ENCODE results near the gene NDUFV2. TPM values are rescaled to one million over a fixed set of nuclear protein-coding genes. Genes with fewer than 3 reads are reported as not detected.

NDUFV2 gene
- total RNA-seq, 2 donors from 2014 or later: 40.5 to 42.5 TPM

GRCh38 chr18:9177466-9177865 is 75.0 kb downstream of the NDUFV2 start:
- Histone ChIP-seq H3K9me3 (no peaks in the 10 kb centered on the region), H3K27ac (no peak overlapping the region), H3K4me3 (no peak overlapping the region), H3K4me1 (peaks cover 12% of the 10 kb centered on the region), H3K36me3 (replicated peaks in 1 of 2; ENCODE audit: insufficient read depth in 1 of 2, low read depth in 2 of 2) (no peaks in the 10 kb centered on the region), H3K27me3 (no peaks in the 10 kb centered on the region)
- ATAC-seq: no peak
- TF ChIP-seq POLR2A (IDR thresholded peaks at IDR 0.05) (no peak), CTCF (IDR thresholded peaks at IDR 0.05) (no peak)
- intact Hi-C loops (cut with DNase I): no loop called here
- WGBS, 2 donors: 84 to 87% methylated on average over 4 of the region's 4 CpGs
- DNase-seq: no peak

- Histone ChIP-seq H3K36me3 (replicated peaks in 1 of 2; ENCODE audit: insufficient read depth in 1 of 2, low read depth in 2 of 2) (peaks cover 0 to 4% of the 10 kb centered on the region in 2 donors), H3K4me1 (peaks cover 12% of the 10 kb centered on the region), H3K27me3 (no peaks in the 10 kb centered on the region), H3K4me3 (no peak overlapping the region), H3K9me3 (no peaks in the 10 kb centered on the region), H3K27ac (no peak overlapping the region)
- ATAC-seq (no peak), DNase-seq (no peak)
- TF ChIP-seq CTCF (IDR thresholded peaks at IDR 0.05): no peak
- intact Hi-C loops (cut with DNase I): no loop called here
- 93 to 97% methylated on average over 1 of the region's 1 CpG for WGBS, 2 donors
These were observed 76.1 kb downstream of the NDUFV2 start for GRCh38 chr18:9178557-9178956.

GRCh38 chr18:9181275-9181674 is 78.8 kb downstream of the NDUFV2 start:
- TF ChIP-seq CTCF (IDR thresholded peaks at IDR 0.05) (no peak), POLR2A (IDR thresholded peaks at IDR 0.05) (no peak)
- no peaks in the 10 kb centered on the region for H3K9me3 ChIP-seq
- DNase-seq (no peak), ATAC-seq (no peak)
- intact Hi-C loops (cut with DNase I): no loop called here
- peaks cover 0 to 4% of the 10 kb centered on the region in 2 donors for H3K36me3 ChIP-seq (replicated peaks in 1 of 2; ENCODE audit: insufficient read depth in 1 of 2, low read depth in 2 of 2)
- no peak overlapping the region for H3K4me3 ChIP-seq
- peaks cover 14% of the 10 kb centered on the region for H3K4me1 ChIP-seq
- H3K27me3 ChIP-seq: no peaks in the 10 kb centered on the region
- H3K27ac ChIP-seq: no peak overlapping the region
- 86 to 94% methylated on average over 3 of the region's 3 CpGs for WGBS, 2 donors

GRCh38 chr18:9182852-9183399 is 80.4 kb downstream of the NDUFV2 start:
- ATAC-seq (no peak), DNase-seq (no peak)
- peaks cover 0 to 4% of the 10 kb centered on the region in 2 donors for H3K36me3 ChIP-seq (replicated peaks in 1 of 2; ENCODE audit: insufficient read depth in 1 of 2, low read depth in 2 of 2)
- no peak for TF ChIP-seq POLR2A (IDR thresholded peaks at IDR 0.05)
- TF ChIP-seq CTCF (IDR thresholded peaks at IDR 0.05): no peak
- no peak overlapping the region for H3K4me3 ChIP-seq
- H3K27ac ChIP-seq: no peak overlapping the region
- peaks cover 14% of the 10 kb centered on the region for H3K4me1 ChIP-seq
- H3K9me3 ChIP-seq: no peaks in the 10 kb centered on the region
- intact Hi-C loops (cut with DNase I): no loop called here
- no peaks in the 10 kb centered on the region for H3K27me3 ChIP-seq
- WGBS, 2 donors: 81 to 86% methylated on average over 5 of the region's 5 CpGs

Other genes with a start within 250 kb of the NDUFV2 start
- gene ANKRD12, start 34.1 kb downstream of the NDUFV2 start, total RNA-seq: 10 to 100 TPM; 25.4 to 32.9 TPM
- 10 to 100 TPM in 1 of 2 donors, 1 to 10 TPM in 1; 9.2 to 11.4 TPM for gene TWSG1, start 232.1 kb downstream of the NDUFV2 start, total RNA-seq